ENCODE results near the gene FAU. TPM values are rescaled to one million over a fixed set of nuclear protein-coding genes. Genes with fewer than 3 reads are reported as not detected.
A peak's percentile ranks its signal among the peaks of the same experiment; 100 is the strongest.

The FAU gene
- polyA plus RNA-seq, 1 of the 3 experiments (the other 2 are of a cell fraction): 1,210 TPM

DNA sequence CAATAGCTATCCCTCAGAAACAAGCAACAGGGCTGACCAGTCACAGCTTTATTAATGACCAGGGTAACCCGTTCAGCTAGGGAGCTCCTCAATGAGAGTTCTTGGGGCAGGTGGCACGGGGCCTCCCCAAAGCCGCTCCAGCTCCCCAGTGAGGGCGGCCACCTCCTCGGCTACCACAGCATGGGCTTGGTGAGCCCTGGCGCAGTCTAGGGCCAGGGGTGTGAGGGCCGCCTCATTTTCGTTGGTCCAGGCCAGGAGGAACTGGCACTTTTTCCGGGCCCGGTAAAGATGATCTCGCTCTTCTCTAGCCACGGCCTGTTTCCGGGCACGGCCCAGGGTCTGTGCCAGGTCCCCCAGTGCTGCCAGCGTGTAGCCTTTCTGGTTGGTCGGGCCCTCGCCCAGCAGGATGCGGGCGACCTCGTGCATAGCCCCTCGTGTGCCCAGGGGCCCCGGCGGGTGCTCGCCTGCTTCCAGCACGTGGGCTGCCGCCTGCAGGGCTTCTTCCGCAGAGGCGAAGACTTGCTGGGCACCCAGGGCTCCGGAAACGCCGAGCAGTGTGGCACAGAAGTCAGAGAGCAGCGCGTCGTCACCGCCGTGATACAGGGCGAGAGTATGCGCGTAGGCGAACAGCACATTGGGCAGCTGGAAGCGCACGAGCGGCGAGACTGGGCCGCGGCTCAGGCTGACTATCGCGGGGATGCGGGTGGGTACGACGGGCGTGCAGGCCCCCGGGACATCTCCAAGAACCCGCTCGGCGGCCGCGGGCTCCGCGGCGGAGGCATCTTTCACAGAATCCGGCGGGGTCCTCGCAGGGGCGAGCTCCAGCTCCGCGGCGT, 5.3 kb downstream of the FAU start:
- peaks cover 22 to 51% of the 10 kb centered on the region in 2 experiments; a peak in 3 of 4 replicates for H3K4me1 ChIP-seq (ENCODE audit: control insufficient read depth in 1 of 2, insufficient read depth in 2 of 2, low read depth in 1 of 2, low read length in 1 of 2)
- peaks cover 34 to 35% of the 10 kb centered on the region in 2 experiments for H3K36me3 ChIP-seq (replicated peaks in 1 of 2; ENCODE audit: control insufficient read depth in 1 of 2, insufficient read depth in 2 of 2, low read length in 1 of 2)
- DNase-seq: peak; percentile 58
- peak overlapping the region; percentile 67 to 89 for H3K27ac ChIP-seq (ENCODE audit: low read depth in 2 of 2, low read length in 1 of 2)
- no peaks in the 10 kb centered on the region for H3K9me3 ChIP-seq
- H3F3A ChIP-seq (replicated peaks; ENCODE audit: insufficient read depth): peaks cover 29% of the 10 kb centered on the region
- H3K4me3 ChIP-seq (ENCODE audit: low read depth in 2 of 2, low read length in 1 of 2): peak overlapping the region; percentile 74 to 86
- ChIA-PET POLR2A (interaction anchor here (0.5 to 3.4 kb wide), 7 partner anchors 18 to 213 kb away, joined by 3 to 25 read pairs (median 5); partner anchors contain the start of genes ARL2, CAPN1, POLA2 and SYVN1), CTCF (interaction anchor here (1.0 to 3.2 kb wide), 12 partner anchors 8 to 272 kb away, joined by 3 to 27 read pairs (median 8); partner anchors contain the start of genes ARL2, CAPN1, CDC42BPG and SYVN1)
- TF ChIP-seq POLR2AphosphoS5 (IDR thresholded peaks at IDR 0.05; ENCODE audit: low read depth, low read length): peak; percentile 42; the same call in 1 of the 2 replicates
- TF ChIP-seq, protein P1, sequence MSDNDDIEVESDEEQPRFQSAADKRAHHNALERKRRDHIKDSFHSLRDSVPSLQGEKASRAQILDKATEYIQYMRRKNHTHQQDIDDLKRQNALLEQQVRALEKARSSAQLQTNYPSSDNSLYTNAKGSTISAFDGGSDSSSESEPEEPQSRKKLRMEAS (IDR thresholded peaks at IDR 0.05; ENCODE audit: low read depth): peak; percentile 86
- peak; percentile 29; the same call in 1 of the 2 replicates for TF ChIP-seq MXI1 (IDR thresholded peaks at IDR 0.05; ENCODE audit: low read depth, low read length)
- TF ChIP-seq SIN3A (IDR thresholded peaks at IDR 0.05; ENCODE audit: borderline replicate concordance, low read depth, low read length): 0 out of 2 replicates have a peak, but pooled peaks have one; percentile 6
- TF ChIP-seq, protein P2, sequence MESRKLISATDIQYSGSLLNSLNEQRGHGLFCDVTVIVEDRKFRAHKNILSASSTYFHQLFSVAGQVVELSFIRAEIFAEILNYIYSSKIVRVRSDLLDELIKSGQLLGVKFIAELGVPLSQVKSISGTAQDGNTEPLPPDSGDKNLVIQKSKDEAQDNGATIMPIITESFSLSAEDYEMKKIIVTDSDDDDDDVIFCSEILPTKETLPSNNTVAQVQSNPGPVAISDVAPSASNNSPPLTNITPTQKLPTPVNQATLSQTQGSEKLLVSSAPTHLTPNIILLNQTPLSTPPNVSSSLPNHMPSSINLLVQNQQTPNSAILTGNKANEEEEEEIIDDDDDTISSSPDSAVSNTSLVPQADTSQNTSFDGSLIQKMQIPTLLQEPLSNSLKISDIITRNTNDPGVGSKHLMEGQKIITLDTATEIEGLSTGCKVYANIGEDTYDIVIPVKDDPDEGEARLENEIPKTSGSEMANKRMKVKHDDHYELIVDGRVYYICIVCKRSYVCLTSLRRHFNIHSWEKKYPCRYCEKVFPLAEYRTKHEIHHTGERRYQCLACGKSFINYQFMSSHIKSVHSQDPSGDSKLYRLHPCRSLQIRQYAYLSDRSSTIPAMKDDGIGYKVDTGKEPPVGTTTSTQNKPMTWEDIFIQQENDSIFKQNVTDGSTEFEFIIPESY (IDR thresholded peaks at IDR 0.05; ENCODE audit: borderline replicate concordance, low read depth): no peak
- peak overlapping the region; percentile 93 for H3K4me2 ChIP-seq
- 46% methylated on average over 38 of the region's 68 CpGs for WGBS (ENCODE audit: low lambda C conversion rate)
- no peak overlapping the region for H2AFZ ChIP-seq (ENCODE audit: low read depth)
- H3K27me3 ChIP-seq (ENCODE audit: insufficient read depth): no peaks in the 10 kb centered on the region
- peaks cover 37% of the 10 kb centered on the region for H3K79me2 ChIP-seq (ENCODE audit: insufficient read depth)
- H3K9ac ChIP-seq: peak overlapping the region; percentile 81
- H3K9me2 ChIP-seq: no peaks in the 10 kb centered on the region
- no peaks in the 10 kb centered on the region for H4K20me1 ChIP-seq (ENCODE audit: insufficient read depth)

DNA sequence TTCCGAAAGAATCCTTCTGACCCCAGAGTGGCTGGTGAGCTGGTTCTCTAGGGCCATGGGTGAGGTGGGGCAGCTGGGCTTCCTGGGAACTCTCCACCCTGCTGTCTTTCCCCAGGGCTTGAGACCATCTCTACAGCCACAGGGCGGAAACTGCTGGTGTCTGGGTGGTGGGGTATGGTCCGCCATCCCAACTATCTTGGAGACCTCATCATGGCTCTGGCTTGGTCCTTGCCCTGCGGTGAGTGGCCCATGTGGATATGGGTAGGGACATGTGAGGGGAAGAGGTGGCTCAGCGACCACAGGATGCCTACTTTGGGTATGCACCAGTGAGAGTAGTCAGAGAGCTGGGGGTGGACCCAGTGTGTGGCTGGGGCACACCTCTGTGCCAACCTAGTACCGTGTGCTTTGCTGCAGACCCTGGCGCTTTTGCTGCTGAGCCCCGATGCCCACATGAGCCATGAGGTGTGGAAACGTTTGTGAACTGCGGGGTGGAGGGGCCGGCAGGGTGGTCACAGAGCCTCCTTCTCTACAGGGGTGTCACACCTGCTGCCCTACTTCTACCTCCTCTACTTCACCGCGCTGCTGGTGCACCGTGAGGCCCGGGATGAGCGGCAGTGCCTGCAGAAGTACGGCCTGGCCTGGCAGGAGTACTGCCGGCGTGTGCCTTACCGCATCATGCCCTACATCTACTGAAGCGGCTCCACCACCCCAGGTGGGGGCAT, 6.4 kb downstream of the FAU start:
- Histone ChIP-seq H3K36me3 (replicated peaks in 1 of 2; ENCODE audit: control insufficient read depth in 1 of 2, insufficient read depth in 2 of 2, low read length in 1 of 2) (peaks cover 28 to 32% of the 10 kb centered on the region in 2 experiments), H3F3A (replicated peaks; ENCODE audit: insufficient read depth) (peaks cover 36% of the 10 kb centered on the region), H3K27me3 (ENCODE audit: insufficient read depth) (no peaks in the 10 kb centered on the region), H3K79me2 (ENCODE audit: insufficient read depth) (peaks cover 26% of the 10 kb centered on the region), H2AFZ (ENCODE audit: low read depth) (no peak overlapping the region), H3K27ac (ENCODE audit: low read depth in 2 of 2, low read length in 1 of 2) (no peak overlapping the region; a peak in 1 of 4 replicates), H3K9me3 (no peaks in the 10 kb centered on the region), H3K4me2 (no peak overlapping the region), H3K4me1 (ENCODE audit: control insufficient read depth in 1 of 2, insufficient read depth in 2 of 2, low read depth in 1 of 2, low read length in 1 of 2) (peaks cover 16 to 52% of the 10 kb centered on the region in 2 experiments; a peak in 3 of 4 replicates), H3K4me3 (ENCODE audit: low read depth in 2 of 2, low read length in 1 of 2) (no peak overlapping the region), H3K9me2 (no peaks in the 10 kb centered on the region), H3K9ac (no peak overlapping the region), H4K20me1 (ENCODE audit: insufficient read depth) (peaks cover 6% of the 10 kb centered on the region; the same call in 1 of the 2 replicates)
- 91% methylated on average over 11 of the region's 21 CpGs for WGBS (ENCODE audit: low lambda C conversion rate)
- TF ChIP-seq, protein P3, sequence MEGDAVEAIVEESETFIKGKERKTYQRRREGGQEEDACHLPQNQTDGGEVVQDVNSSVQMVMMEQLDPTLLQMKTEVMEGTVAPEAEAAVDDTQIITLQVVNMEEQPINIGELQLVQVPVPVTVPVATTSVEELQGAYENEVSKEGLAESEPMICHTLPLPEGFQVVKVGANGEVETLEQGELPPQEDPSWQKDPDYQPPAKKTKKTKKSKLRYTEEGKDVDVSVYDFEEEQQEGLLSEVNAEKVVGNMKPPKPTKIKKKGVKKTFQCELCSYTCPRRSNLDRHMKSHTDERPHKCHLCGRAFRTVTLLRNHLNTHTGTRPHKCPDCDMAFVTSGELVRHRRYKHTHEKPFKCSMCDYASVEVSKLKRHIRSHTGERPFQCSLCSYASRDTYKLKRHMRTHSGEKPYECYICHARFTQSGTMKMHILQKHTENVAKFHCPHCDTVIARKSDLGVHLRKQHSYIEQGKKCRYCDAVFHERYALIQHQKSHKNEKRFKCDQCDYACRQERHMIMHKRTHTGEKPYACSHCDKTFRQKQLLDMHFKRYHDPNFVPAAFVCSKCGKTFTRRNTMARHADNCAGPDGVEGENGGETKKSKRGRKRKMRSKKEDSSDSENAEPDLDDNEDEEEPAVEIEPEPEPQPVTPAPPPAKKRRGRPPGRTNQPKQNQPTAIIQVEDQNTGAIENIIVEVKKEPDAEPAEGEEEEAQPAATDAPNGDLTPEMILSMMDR (IDR thresholded peaks at IDR 0.05): no peak
- TF ChIP-seq SMC3 (IDR thresholded peaks at IDR 0.05; ENCODE audit: low read depth, low read length): no peak
- TF ChIP-seq, protein P4, sequence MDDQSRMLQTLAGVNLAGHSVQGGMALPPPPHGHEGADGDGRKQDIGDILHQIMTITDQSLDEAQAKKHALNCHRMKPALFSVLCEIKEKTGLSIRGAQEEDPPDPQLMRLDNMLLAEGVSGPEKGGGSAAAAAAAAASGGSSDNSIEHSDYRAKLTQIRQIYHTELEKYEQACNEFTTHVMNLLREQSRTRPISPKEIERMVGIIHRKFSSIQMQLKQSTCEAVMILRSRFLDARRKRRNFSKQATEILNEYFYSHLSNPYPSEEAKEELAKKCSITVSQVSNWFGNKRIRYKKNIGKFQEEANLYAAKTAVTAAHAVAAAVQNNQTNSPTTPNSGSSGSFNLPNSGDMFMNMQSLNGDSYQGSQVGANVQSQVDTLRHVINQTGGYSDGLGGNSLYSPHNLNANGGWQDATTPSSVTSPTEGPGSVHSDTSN (IDR thresholded peaks at IDR 0.05): no peak
- no peak for TF ChIP-seq FOXM1 (IDR thresholded peaks at IDR 0.05; ENCODE audit: low read depth)
- TF ChIP-seq CHD2 (IDR thresholded peaks at IDR 0.05; ENCODE audit: low read length, partially characterized antibody): no peak
- no peak for TF ChIP-seq RXRA (IDR thresholded peaks at IDR 0.05; ENCODE audit: borderline replicate concordance, low read depth)
- TF ChIP-seq NFIC (IDR thresholded peaks at IDR 0.05; ENCODE audit: borderline replicate concordance): no peak
- no peak for TF ChIP-seq SIN3A (IDR thresholded peaks at IDR 0.05; ENCODE audit: borderline replicate concordance, low read depth, low read length)
- TF ChIP-seq, protein P5, sequence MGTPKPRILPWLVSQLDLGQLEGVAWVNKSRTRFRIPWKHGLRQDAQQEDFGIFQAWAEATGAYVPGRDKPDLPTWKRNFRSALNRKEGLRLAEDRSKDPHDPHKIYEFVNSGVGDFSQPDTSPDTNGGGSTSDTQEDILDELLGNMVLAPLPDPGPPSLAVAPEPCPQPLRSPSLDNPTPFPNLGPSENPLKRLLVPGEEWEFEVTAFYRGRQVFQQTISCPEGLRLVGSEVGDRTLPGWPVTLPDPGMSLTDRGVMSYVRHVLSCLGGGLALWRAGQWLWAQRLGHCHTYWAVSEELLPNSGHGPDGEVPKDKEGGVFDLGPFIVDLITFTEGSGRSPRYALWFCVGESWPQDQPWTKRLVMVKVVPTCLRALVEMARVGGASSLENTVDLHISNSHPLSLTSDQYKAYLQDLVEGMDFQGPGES (IDR thresholded peaks at IDR 0.05; ENCODE audit: low read depth, low read length): no peak
- no peak for DNase-seq
- ChIA-PET CTCF (interaction anchor here (1.1 to 3.2 kb wide), 4 partner anchors 15 to 269 kb away, joined by 3 to 23 read pairs (median 9); no protein-coding TSS in a partner anchor), POLR2A (interaction anchor here (1.5 to 3.4 kb wide), 4 partner anchors 19 to 101 kb away, joined by 5 to 25 read pairs (median 6); partner anchors contain the start of genes ARL2 and SYVN1)

Data from SK-N-SH (cell line).